ENCODE measurements around the gene PDCD7. TPM values are rescaled to one million over a fixed set of nuclear protein-coding genes. Genes with fewer than 3 reads are reported as not detected.

PDCD7 gene
- total RNA-seq, 1 experiment from 2014 or later, result 31.6 TPM

DNA sequence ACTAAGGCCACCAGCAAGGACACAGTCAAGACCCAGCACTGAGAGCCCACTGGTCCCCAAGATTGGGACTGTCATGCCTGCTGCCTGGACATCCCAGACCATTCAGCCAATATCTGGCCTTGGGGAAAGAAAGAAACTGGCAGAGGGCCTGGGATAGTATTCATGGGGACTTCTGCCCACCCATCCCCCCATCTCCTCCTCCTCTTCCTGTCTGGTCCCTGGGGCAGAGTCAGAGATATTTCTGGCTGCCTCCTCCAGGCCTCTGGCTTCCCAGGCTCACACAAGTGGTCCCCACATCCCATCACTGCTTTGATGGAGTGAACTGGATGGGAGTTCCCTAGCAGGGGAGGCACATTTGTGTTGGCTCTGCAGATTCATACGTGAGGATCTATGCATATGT, 61.6 kb downstream of the PDCD7 start:
- no peaks in the 10 kb centered on the region for H3K36me3 ChIP-seq (ENCODE audit: control insufficient read depth in 1 of 2, insufficient read depth in 2 of 2, low read length in 2 of 2)
- H3K9ac ChIP-seq (ENCODE audit: low read length), result no peak overlapping the region
- no peak overlapping the region for H3K4me3 ChIP-seq (replicated peaks in 1 of 2; ENCODE audit: low read depth in 1 of 2, low read length in 2 of 2)
- intact Hi-C loops (cut with micrococcal nuclease), result no loop called here
- no peaks in the 10 kb centered on the region for H4K20me1 ChIP-seq (ENCODE audit: insufficient read depth)
- TF ChIP-seq YY1 (IDR thresholded peaks at IDR 0.05; ENCODE audit: extremely low read depth, insufficient replicate concordance, low read depth, low read length) (no peak), ZFX (IDR thresholded peaks at IDR 0.05) (no peak), SP1 (IDR thresholded peaks at IDR 0.05; ENCODE audit: low read depth) (no peak), TCF7L2 (IDR thresholded peaks at IDR 0.05; ENCODE audit: borderline replicate concordance, extremely low read depth, insufficient read depth, insufficient read length) (no peak), EZH2phosphoT487 (IDR thresholded peaks at IDR 0.05; ENCODE audit: borderline replicate concordance) (no peak), CBX3 (IDR thresholded peaks at IDR 0.05; ENCODE audit: low read depth) (no peak), ZNF274 (IDR thresholded peaks at IDR 0.05; ENCODE audit: low read depth, low read length) (no peak), ELF1 (IDR thresholded peaks at IDR 0.05; ENCODE audit: borderline replicate concordance, low read depth) (no peak), SIN3A (IDR thresholded peaks at IDR 0.05; ENCODE audit: low read depth) (no peak), FOSL1 (IDR thresholded peaks at IDR 0.05; ENCODE audit: low read depth) (no peak), JUND (IDR thresholded peaks at IDR 0.05) (no peak), POLR2A (IDR thresholded peaks at IDR 0.05; ENCODE audit: borderline replicate concordance, extremely low read depth, insufficient read depth, insufficient read length) (no peak), RAD21 (IDR thresholded peaks at IDR 0.05; ENCODE audit: low read depth) (no peak), EZH2 (IDR thresholded peaks at IDR 0.05) (no peak), EGR1 (IDR thresholded peaks at IDR 0.05; ENCODE audit: low read depth) (no peak), SRF (IDR thresholded peaks at IDR 0.05; ENCODE audit: low read depth) (no peak)
- TF ChIP-seq, protein P1, sequence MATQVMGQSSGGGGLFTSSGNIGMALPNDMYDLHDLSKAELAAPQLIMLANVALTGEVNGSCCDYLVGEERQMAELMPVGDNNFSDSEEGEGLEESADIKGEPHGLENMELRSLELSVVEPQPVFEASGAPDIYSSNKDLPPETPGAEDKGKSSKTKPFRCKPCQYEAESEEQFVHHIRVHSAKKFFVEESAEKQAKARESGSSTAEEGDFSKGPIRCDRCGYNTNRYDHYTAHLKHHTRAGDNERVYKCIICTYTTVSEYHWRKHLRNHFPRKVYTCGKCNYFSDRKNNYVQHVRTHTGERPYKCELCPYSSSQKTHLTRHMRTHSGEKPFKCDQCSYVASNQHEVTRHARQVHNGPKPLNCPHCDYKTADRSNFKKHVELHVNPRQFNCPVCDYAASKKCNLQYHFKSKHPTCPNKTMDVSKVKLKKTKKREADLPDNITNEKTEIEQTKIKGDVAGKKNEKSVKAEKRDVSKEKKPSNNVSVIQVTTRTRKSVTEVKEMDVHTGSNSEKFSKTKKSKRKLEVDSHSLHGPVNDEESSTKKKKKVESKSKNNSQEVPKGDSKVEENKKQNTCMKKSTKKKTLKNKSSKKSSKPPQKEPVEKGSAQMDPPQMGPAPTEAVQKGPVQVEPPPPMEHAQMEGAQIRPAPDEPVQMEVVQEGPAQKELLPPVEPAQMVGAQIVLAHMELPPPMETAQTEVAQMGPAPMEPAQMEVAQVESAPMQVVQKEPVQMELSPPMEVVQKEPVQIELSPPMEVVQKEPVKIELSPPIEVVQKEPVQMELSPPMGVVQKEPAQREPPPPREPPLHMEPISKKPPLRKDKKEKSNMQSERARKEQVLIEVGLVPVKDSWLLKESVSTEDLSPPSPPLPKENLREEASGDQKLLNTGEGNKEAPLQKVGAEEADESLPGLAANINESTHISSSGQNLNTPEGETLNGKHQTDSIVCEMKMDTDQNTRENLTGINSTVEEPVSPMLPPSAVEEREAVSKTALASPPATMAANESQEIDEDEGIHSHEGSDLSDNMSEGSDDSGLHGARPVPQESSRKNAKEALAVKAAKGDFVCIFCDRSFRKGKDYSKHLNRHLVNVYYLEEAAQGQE (IDR thresholded peaks at IDR 0.05; ENCODE audit: low read depth), result no peak
- TF ChIP-seq, protein P2, sequence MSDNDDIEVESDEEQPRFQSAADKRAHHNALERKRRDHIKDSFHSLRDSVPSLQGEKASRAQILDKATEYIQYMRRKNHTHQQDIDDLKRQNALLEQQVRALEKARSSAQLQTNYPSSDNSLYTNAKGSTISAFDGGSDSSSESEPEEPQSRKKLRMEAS (IDR thresholded peaks at IDR 0.05), result no peak
- TF ChIP-seq, protein P3, sequence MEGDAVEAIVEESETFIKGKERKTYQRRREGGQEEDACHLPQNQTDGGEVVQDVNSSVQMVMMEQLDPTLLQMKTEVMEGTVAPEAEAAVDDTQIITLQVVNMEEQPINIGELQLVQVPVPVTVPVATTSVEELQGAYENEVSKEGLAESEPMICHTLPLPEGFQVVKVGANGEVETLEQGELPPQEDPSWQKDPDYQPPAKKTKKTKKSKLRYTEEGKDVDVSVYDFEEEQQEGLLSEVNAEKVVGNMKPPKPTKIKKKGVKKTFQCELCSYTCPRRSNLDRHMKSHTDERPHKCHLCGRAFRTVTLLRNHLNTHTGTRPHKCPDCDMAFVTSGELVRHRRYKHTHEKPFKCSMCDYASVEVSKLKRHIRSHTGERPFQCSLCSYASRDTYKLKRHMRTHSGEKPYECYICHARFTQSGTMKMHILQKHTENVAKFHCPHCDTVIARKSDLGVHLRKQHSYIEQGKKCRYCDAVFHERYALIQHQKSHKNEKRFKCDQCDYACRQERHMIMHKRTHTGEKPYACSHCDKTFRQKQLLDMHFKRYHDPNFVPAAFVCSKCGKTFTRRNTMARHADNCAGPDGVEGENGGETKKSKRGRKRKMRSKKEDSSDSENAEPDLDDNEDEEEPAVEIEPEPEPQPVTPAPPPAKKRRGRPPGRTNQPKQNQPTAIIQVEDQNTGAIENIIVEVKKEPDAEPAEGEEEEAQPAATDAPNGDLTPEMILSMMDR (IDR thresholded peaks at IDR 0.05 in 2 of 3, conservative IDR thresholded peaks at IDR 0.05 in 1 of 3; ENCODE audit: borderline replicate concordance in 1 of 3, insufficient read depth in 1 of 3, low read depth in 2 of 3, low read length in 2 of 3), result no peak
- ChIA-PET CTCF (no interaction called here), POLR2A (no interaction called here), RAD21 (ENCODE audit: low non-redundant PET in 1 of 2, low total read pairs in 2 of 2, uncharacterized antibody in 2 of 2, unreplicated experiment in 2 of 2) (no interaction called here)
- H2AFZ ChIP-seq (ENCODE audit: low read depth, low read length, poor library complexity, severe bottlenecking), result no peak overlapping the region
- no peak overlapping the region for H3K4me2 ChIP-seq (ENCODE audit: low read length)
- no peak overlapping the region for H3K27ac ChIP-seq (ENCODE audit: low read depth, low read length)
- no peak for ATAC-seq
- no peaks in the 10 kb centered on the region for H3K79me2 ChIP-seq (ENCODE audit: insufficient read depth, low read length)
- no peaks in the 10 kb centered on the region for H3K9me3 ChIP-seq (ENCODE audit: control insufficient read depth in 1 of 2, insufficient read depth in 1 of 2, low read depth in 1 of 2, low read length in 2 of 2)
- H3K4me1 ChIP-seq (ENCODE audit: control insufficient read depth in 1 of 2, insufficient read depth in 2 of 2, low read length in 2 of 2), result no peaks in the 10 kb centered on the region
- no peak for DNase-seq (ENCODE audit: low read depth, low spot score)
- BruUV-seq (replicated peaks), result no TSS peak
- no peaks in the 10 kb centered on the region for H3K27me3 ChIP-seq (ENCODE audit: insufficient read depth, low read length)
- H3K9me2 ChIP-seq (ENCODE audit: insufficient read depth), result no peaks in the 10 kb centered on the region
